KMS-11 (cell line): Measurements from ENCODE around the gene NFATC2.

Experiments
- H2AFZ ChIP-seq: fragments of 200-600 bp; sonication (generic); 2 replicates; pipeline ENCODE4 v1.6.1; 2016; ENCODE audit warnings: antibody characterized with exemption, mixed run types, low read depth
- H3K27ac ChIP-seq: fragments of 200-600 bp; sonication (generic); 2 replicates; pipeline ENCODE4 v1.6.1; 2016; ENCODE audit warnings: mild to moderate bottlenecking, mixed run types
- H3K27me3 ChIP-seq: fragments of 200-600 bp; sonication (generic); 2 replicates; pipeline ENCODE4 v1.6.1; 2017; ENCODE audit warnings: mild to moderate bottlenecking, low read depth, mixed run types, moderate library complexity; ENCODE audit not compliant: insufficient read depth
- H3K36me3 ChIP-seq: fragments of 200-600 bp; sonication (generic); 2 replicates; pipeline ENCODE4 v1.6.1; 2017; ENCODE audit warnings: mild to moderate bottlenecking, mixed run types; ENCODE audit not compliant: insufficient read depth
- H3K4me1 ChIP-seq: fragments of 200-600 bp; sonication (generic); 2 replicates; pipeline ENCODE4 v1.6.1; 2016; ENCODE audit warnings: mild to moderate bottlenecking, low read depth, mixed run types; ENCODE audit not compliant: poor library complexity, severe bottlenecking
- H3K4me2 ChIP-seq: fragments of 200-600 bp; sonication (generic); 2 replicates; pipeline ENCODE4 v1.7.0; 2016; ENCODE audit warnings: mild to moderate bottlenecking, mixed run types
- H3K4me3 ChIP-seq: fragments of 200-600 bp; sonication (generic); IDR thresholded peaks from 2 replicates; pipeline ENCODE4 v1.6.1; 2017; ENCODE audit warnings: low read depth, low read length, mixed read lengths; ENCODE audit not compliant: insufficient read depth
- H3K79me2 ChIP-seq: fragments of 200-600 bp; sonication (generic); 2 replicates; pipeline ENCODE4 v1.6.1; 2016; ENCODE audit warnings: low read depth, mixed run types; ENCODE audit not compliant: insufficient read depth
- H3K9ac ChIP-seq: fragments of 200-600 bp; sonication (generic); 2 replicates; pipeline ENCODE4 v1.6.1; 2016; ENCODE audit warnings: mild to moderate bottlenecking, mixed run types
- H4K20me1 ChIP-seq: fragments of 200-600 bp; sonication (generic); 2 replicates; pipeline ENCODE4 v1.6.1; 2016; ENCODE audit warnings: mild to moderate bottlenecking, mixed run types; ENCODE audit not compliant: insufficient read depth
- TF ChIP-seq, protein P1 (sequence below): fragments of 200-600 bp; sonication (generic); conservative IDR thresholded peaks from 2 replicates; pipeline ENCODE4 v1.6.1; 2017; ENCODE audit warnings: low read depth, mild to moderate bottlenecking, antibody characterized with exemption, low read length, moderate library complexity, mixed read lengths

The NFATC2 gene

DNA sequence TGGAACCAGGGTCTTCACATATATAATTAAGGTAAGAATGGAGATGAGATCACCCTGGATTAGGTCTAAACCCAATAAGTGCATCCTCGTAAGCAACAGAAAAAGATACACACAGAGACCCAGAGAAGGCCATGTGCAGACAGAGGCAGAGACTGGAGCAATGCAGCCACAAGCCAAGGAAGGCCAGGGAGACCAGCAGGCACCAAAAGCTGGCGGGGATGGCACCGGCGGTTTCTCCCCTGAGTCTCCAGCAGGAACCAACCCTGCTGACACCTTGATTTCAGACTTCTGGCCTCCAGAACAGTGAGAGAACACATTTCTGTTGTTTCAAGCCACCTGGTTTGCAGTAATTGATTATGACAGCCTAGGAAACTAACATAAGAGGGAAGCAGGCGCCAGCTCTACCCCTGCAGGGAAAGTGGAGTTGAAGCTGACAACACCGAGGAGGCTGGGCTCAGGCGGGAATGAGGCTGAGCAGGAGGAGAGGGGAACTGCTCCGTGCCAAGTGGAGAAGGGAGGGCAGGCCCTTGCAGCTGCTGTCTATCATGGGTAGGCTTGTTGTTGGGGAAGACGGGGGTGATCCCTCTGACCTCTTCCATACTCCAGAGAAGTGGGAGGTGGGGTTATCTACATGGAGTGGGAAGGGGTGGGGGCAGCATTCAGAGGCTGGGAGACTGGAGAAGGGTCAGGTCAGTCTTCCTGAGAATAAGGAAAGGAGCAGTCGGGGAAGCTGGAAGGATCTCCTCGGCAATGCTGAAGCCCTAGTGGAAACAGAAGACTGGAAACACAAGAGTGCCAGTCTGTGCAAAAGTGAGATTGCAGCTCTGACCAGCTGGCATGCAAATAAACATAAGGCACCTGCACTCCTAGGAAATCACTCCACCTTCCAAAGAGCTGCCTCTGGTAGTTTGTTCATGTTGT lies 72.7 kb downstream of the NFATC2 start:
- Histone ChIP-seq H3K27ac (no peak overlapping the region), H2AFZ (no peak overlapping the region), H3K79me2 (peaks cover 3% of the 10 kb centered on the region; the same call in 1 of the 2 replicates), H3K4me2 (no peak overlapping the region), H4K20me1 (no peaks in the 10 kb centered on the region), H3K27me3 (no peaks in the 10 kb centered on the region), H3K9ac (no peak overlapping the region), H3K4me3 (no peak overlapping the region), H3K36me3 (no peaks in the 10 kb centered on the region), H3K4me1 (no peaks in the 10 kb centered on the region)
- TF ChIP-seq, protein P1, sequence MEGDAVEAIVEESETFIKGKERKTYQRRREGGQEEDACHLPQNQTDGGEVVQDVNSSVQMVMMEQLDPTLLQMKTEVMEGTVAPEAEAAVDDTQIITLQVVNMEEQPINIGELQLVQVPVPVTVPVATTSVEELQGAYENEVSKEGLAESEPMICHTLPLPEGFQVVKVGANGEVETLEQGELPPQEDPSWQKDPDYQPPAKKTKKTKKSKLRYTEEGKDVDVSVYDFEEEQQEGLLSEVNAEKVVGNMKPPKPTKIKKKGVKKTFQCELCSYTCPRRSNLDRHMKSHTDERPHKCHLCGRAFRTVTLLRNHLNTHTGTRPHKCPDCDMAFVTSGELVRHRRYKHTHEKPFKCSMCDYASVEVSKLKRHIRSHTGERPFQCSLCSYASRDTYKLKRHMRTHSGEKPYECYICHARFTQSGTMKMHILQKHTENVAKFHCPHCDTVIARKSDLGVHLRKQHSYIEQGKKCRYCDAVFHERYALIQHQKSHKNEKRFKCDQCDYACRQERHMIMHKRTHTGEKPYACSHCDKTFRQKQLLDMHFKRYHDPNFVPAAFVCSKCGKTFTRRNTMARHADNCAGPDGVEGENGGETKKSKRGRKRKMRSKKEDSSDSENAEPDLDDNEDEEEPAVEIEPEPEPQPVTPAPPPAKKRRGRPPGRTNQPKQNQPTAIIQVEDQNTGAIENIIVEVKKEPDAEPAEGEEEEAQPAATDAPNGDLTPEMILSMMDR = no peak

DNA sequence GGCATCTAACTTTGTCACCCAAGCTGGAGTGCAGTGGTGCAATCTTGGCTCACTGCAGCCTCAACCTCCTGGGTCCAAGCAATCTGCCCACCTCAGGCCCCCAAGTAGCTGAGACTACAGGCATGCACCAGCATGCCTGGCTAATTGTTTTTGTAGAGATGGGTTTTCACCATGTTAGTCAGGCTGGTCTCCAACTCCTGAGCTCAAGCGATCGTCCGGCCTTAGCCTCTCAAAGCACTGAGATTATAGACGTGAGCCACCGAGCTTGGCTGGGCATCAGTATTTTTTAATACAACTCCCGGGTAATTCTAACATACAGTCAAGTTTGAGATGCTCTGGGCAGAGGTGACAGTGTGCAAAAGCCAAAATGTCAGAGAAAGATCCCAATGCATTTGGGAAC lies 73.5 kb downstream of the NFATC2 start:
- Histone ChIP-seq H4K20me1 (no peaks in the 10 kb centered on the region), H3K27me3 (no peaks in the 10 kb centered on the region), H2AFZ (no peak overlapping the region), H3K4me3 (no peak overlapping the region), H3K36me3 (no peaks in the 10 kb centered on the region), H3K9ac (no peak overlapping the region), H3K4me2 (no peak overlapping the region), H3K27ac (no peak overlapping the region), H3K79me2 (no peaks in the 10 kb centered on the region), H3K4me1 (no peaks in the 10 kb centered on the region)
- TF ChIP-seq, protein P1 = no peak

DNA sequence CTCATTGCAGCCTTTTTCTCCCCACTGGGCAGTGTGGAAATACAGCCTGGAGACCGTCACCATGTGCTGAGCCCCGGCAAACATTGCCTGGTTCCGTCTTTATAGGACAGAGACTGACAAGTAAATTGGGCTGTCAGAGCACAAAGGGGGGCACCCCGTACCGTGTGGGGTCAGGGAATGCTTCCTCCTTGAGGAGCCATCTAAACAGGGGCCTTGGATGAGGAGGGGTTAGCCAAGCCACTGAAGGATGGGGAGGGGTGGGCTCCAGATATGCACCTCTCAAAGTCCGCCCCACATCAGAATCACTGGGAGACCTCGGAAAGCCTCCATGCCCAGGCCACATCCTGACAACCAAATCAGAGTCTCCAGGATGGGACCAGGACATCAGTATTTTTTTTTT lies 73.9 kb downstream of the NFATC2 start:
- no peak overlapping the region for H3K4me2 ChIP-seq
- H2AFZ ChIP-seq = no peak overlapping the region
- H3K4me1 ChIP-seq = no peaks in the 10 kb centered on the region
- H3K4me3 ChIP-seq = no peak overlapping the region
- TF ChIP-seq, protein P1 = no peak
- H3K79me2 ChIP-seq = no peaks in the 10 kb centered on the region
- no peaks in the 10 kb centered on the region for H3K27me3 ChIP-seq
- no peaks in the 10 kb centered on the region for H4K20me1 ChIP-seq
- no peaks in the 10 kb centered on the region for H3K36me3 ChIP-seq
- H3K9ac ChIP-seq = no peak overlapping the region
- H3K27ac ChIP-seq = no peak overlapping the region

DNA sequence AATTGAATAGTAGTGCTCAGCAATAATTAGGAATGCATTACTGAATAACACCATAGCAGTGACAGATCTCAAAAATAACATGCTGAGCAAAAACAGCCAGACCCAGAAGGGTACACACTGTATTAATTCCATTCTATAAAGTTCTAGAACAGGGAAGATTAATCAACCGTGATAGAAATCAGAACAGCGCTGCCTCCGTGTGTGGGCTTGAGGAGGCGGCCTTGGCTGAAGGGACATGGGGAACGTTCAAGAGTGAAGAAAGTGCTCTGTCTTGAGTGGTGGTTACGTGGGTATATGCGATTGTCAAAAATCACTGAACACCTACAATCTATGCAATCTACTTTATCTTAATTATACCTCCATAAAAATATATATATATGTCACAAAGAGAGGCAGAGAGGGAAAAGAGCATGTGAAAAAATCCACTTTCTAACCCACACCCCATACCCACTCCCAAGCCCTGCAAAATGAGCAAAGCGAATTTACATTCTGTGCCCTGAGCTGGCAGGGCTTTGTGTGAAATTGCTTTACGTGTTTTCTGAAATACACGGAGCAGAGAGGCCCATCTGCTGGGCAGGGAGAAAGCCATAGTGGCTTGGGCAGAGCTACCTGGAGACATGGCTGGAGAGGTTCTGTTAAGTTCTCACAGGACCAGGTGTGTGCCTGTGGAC lies 74.4 kb downstream of the NFATC2 start:
- no peak overlapping the region for H3K4me2 ChIP-seq
- TF ChIP-seq, protein P1 = no peak
- no peaks in the 10 kb centered on the region for H3K27me3 ChIP-seq
- H2AFZ ChIP-seq = no peak overlapping the region
- no peak overlapping the region for H3K27ac ChIP-seq
- H3K36me3 ChIP-seq = no peaks in the 10 kb centered on the region
- H3K4me1 ChIP-seq = no peaks in the 10 kb centered on the region
- H4K20me1 ChIP-seq = no peaks in the 10 kb centered on the region
- no peak overlapping the region for H3K4me3 ChIP-seq
- H3K79me2 ChIP-seq = no peaks in the 10 kb centered on the region
- no peak overlapping the region for H3K9ac ChIP-seq
